GM21576 (cell line): ENCODE results near the gene RCSD1.
"Not testable (repeated sequence)": the region's sequence is repeated elsewhere in the genome, so short reads cannot be mapped to it uniquely, and the experiment has no call there.

ENCODE experiments used
- ATAC-seq: cut with Tn5 transposase; IDR thresholded peaks from one replicate; pipeline ENCODE4 v1.9.1; 2021; ENCODE audit warnings: mild to moderate bottlenecking, moderate library complexity; ENCODE audit not compliant: unreplicated experiment

The RCSD1 gene

GRCh38 chr1:167734841-167735240 lies 104.8 kb downstream of the RCSD1 start:
- no peak for ATAC-seq

- no peak for ATAC-seq
Observed at GRCh38 chr1:167737169-167737568, 107.1 kb downstream of the RCSD1 start.

- ATAC-seq = no peak
Observed at GRCh38 chr1:167738158-167738557, 108.1 kb downstream of the RCSD1 start.

GRCh38 chr1:167739752-167740151 lies 109.7 kb downstream of the RCSD1 start:
- ATAC-seq = no peak

- not testable (repeated sequence) for ATAC-seq
Observed at GRCh38 chr1:167741103-167741502, 111.1 kb downstream of the RCSD1 start.

- ATAC-seq = not testable (repeated sequence)
Observed at GRCh38 chr1:167742392-167743057, 112.5 kb downstream of the RCSD1 start.

GRCh38 chr1:167744901-167745300 lies 114.9 kb downstream of the RCSD1 start:
- no peak for ATAC-seq

GRCh38 chr1:167746013-167746672 lies 116.1 kb downstream of the RCSD1 start:
- ATAC-seq = no peak

- ATAC-seq = no peak
Observed at GRCh38 chr1:167746988-167747655, 117.1 kb downstream of the RCSD1 start.

- no peak for ATAC-seq
Observed at GRCh38 chr1:167747988-167748387, 118.0 kb downstream of the RCSD1 start.

GRCh38 chr1:167748906-167749305 lies 118.9 kb downstream of the RCSD1 start:
- ATAC-seq = no peak

- no peak for ATAC-seq
Observed at GRCh38 chr1:167749741-167750140, 119.7 kb downstream of the RCSD1 start.

GRCh38 chr1:167750641-167751040 lies 120.6 kb downstream of the RCSD1 start:
- no peak for ATAC-seq

- ATAC-seq = no peak
Observed at GRCh38 chr1:167751676-167752075, 121.6 kb downstream of the RCSD1 start.

GRCh38 chr1:167752219-167752985 lies 122.4 kb downstream of the RCSD1 start:
- ATAC-seq = no peak

GRCh38 chr1:167755654-167756053 lies 125.6 kb downstream of the RCSD1 start:
- no peak for ATAC-seq
